Mesendoderm (in vitro differentiated cells): ENCODE results near the gene GCM1.

ENCODE experiments used
- DNase-seq: peaks from one replicate; pipeline ENCODE4 v3.0.0; 2013
- H2AK5ac ChIP-seq: 2 replicates; pipeline ENCODE4 v1.6.1; 2013; ENCODE audit warnings: low read length, inconsistent platforms
- H2BK120ac ChIP-seq: 2 replicates; pipeline ENCODE4 v1.6.1; 2013; ENCODE audit warnings: low read depth, mild to moderate bottlenecking, low read length, moderate library complexity, mixed read lengths
- H2BK15ac ChIP-seq: replicated peaks from 2 replicates; pipeline ENCODE4 v1.6.1; 2013; ENCODE audit warnings: low read depth, mild to moderate bottlenecking, moderate library complexity
- H2BK5ac ChIP-seq: 2 replicates; pipeline ENCODE4 v1.6.1; 2013; ENCODE audit warnings: low read length, inconsistent platforms
- H3K18ac ChIP-seq: 2 replicates; pipeline ENCODE4 v1.6.1; 2013; ENCODE audit warnings: mild to moderate bottlenecking, low read length, mixed read lengths
- H3K23ac ChIP-seq: one replicate; pipeline ENCODE4 v1.6.1; 2013; ENCODE audit warnings: low read length
- H3K27ac ChIP-seq: 2 replicates; pipeline ENCODE4 v1.5.1; 2013; ENCODE audit warnings: low read depth, mild to moderate bottlenecking, inconsistent platforms, low read length, moderate library complexity
- H3K27me3 ChIP-seq: 2 replicates; pipeline ENCODE4 v1.6.1; 2013; ENCODE audit warnings: low read length, control low read depth, mild to moderate bottlenecking, inconsistent platforms; ENCODE audit not compliant: insufficient read depth, poor library complexity
- H3K36me3 ChIP-seq: 2 replicates; pipeline ENCODE4 v1.6.1; 2013; ENCODE audit warnings: low read length, inconsistent platforms; ENCODE audit not compliant: control insufficient read depth, insufficient read depth
- H3K4ac ChIP-seq: one replicate; pipeline ENCODE4 v1.6.1; 2013; ENCODE audit warnings: low read depth, mild to moderate bottlenecking, low read length, moderate library complexity
- H3K4me1 ChIP-seq: 2 replicates; pipeline ENCODE4 v1.6.1; 2013; ENCODE audit warnings: low read depth, low read length, inconsistent platforms; ENCODE audit not compliant: control insufficient read depth
- H3K4me2 ChIP-seq: 2 replicates; pipeline ENCODE4 v1.6.1; 2013; ENCODE audit warnings: low read length
- H3K4me3 ChIP-seq: 2 replicates; pipeline ENCODE4 v1.5.1; 2013; ENCODE audit warnings: mild to moderate bottlenecking, low read length
- H3K56ac ChIP-seq: one replicate; pipeline ENCODE4 v1.6.1; 2013; ENCODE audit warnings: low read length
- H3K79me1 ChIP-seq: 2 replicates; pipeline ENCODE4 v1.6.1; 2013; ENCODE audit warnings: low read length, inconsistent platforms
- H3K79me2 ChIP-seq: 2 replicates; pipeline ENCODE4 v1.6.1; 2013; ENCODE audit warnings: mild to moderate bottlenecking, low read length; ENCODE audit not compliant: control insufficient read depth, insufficient read depth
- H3K9ac ChIP-seq: 2 replicates; pipeline ENCODE4 v1.6.1; 2013; ENCODE audit warnings: low read length, inconsistent platforms
- H4K5ac ChIP-seq: one replicate; pipeline ENCODE4 v1.6.1; 2013; ENCODE audit warnings: low read length
- H4K8ac ChIP-seq: one replicate; pipeline ENCODE4 v1.6.1; 2013; ENCODE audit warnings: low read depth, mild to moderate bottlenecking, control low read depth, low read length, moderate library complexity
- WGBS: extraction: QIAGEN DNeasy Blood & Tissue Kit; methylation state at CpG from one replicate; pipeline ENCODE4 v1.1.7; 2013; ENCODE audit warnings: low lambda C conversion rate, missing lambda C conversion rate; ENCODE audit not compliant: insufficient coverage; ENCODE audit errors: extremely low coverage; 5-methylcytosine and 5-hydroxymethylcytosine counted together

GCM1 gene

DNA sequence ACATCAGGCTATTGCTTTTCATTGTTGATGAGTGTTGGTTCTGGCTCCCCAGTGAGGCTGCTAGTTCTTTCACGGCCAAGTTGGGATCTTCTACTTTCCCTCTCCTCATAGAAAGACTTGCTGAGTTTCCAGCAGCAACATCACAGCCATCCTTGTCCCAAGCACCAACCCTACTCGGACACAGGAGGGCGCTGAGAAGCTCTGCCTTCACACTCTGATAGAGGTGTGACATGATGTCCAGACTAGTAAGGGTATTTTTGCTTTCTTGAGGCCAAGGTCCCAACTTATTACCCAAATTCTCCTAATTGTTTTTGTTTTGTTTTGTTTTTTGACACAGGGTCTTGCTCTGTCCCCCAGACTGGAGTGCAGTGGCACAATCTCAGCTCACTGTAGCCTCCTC, 3.0 kb upstream of the GCM1 start:
- Histone ChIP-seq H3K79me1 (no peaks in the 10 kb centered on the region), H4K8ac (no peak overlapping the region), H3K36me3 (no peaks in the 10 kb centered on the region), H3K9ac (no peak overlapping the region), H3K23ac (no peak overlapping the region), H3K27ac (no peak overlapping the region), H2BK15ac (no peak overlapping the region), H3K79me2 (no peaks in the 10 kb centered on the region), H3K56ac (no peak overlapping the region), H2BK120ac (no peak overlapping the region), H4K5ac (no peak overlapping the region), H3K18ac (no peak overlapping the region), H2AK5ac (no peak overlapping the region), H3K4me3 (no peak overlapping the region), H3K27me3 (no peaks in the 10 kb centered on the region), H2BK5ac (no peak overlapping the region), H3K4ac (no peak overlapping the region), H3K4me2 (no peak overlapping the region), H3K4me1 (no peaks in the 10 kb centered on the region)
- DNase-seq: peak; percentile 75
- WGBS: no CpG with 5 or more reads among the region's 3 CpGs

DNA sequence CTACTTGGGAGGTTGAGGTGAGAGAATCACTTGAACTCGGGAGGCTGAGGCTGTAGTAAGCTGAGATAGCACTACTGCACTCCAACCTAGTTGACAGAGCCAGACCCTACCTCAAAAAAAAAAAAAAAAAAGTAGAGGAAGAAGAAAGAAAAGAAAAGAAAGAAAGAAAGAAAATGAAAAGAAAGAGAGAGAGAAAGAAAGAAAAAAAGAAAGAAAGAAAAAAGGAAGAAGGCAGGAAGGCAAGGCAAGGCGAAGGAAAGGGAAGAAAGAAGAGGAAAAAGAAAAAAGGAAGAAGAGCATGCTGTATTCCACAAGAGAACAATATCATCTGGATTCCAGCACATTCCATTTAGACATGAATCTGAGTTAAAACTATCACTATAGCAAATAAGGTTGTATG, 3.8 kb downstream of the GCM1 start:
- Histone ChIP-seq H3K79me1 (no peaks in the 10 kb centered on the region), H3K56ac (no peak overlapping the region), H2AK5ac (no peak overlapping the region), H4K8ac (no peak overlapping the region), H3K27ac (no peak overlapping the region), H3K9ac (no peak overlapping the region), H3K4me1 (peaks cover 3% of the 10 kb centered on the region), H2BK15ac (no peak overlapping the region), H4K5ac (no peak overlapping the region), H3K79me2 (no peaks in the 10 kb centered on the region), H3K23ac (no peak overlapping the region), H2BK5ac (no peak overlapping the region), H3K18ac (no peak overlapping the region), H2BK120ac (no peak overlapping the region), H3K36me3 (no peaks in the 10 kb centered on the region), H3K4ac (peak overlapping the region; percentile 43), H3K4me2 (no peak overlapping the region), H3K4me3 (no peak overlapping the region), H3K27me3 (no peaks in the 10 kb centered on the region)
- WGBS: no CpG with 5 or more reads among the region's 2 CpGs
- no peak for DNase-seq

DNA sequence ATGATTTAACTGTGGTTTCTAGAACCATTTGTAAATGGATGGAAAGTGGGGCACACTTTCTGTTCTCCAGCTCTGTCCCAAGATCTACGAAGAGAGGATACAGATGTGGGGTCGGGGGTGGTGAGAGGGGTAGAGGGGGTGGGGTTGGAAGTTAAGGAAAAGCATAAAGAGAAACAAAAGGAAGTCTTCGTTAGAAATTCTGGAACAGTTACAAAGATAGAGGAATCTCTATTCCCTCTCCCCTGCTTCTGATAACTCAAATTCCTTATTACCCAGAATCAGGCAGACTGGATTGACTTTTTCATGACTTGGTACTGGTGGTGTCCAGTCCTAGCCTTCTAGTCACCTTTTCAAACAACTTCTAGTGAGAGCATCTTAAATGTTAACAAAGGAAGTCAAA, 4.9 kb downstream of the GCM1 start:
- WGBS: no CpG with 5 or more reads among the region's 3 CpGs

DNA sequence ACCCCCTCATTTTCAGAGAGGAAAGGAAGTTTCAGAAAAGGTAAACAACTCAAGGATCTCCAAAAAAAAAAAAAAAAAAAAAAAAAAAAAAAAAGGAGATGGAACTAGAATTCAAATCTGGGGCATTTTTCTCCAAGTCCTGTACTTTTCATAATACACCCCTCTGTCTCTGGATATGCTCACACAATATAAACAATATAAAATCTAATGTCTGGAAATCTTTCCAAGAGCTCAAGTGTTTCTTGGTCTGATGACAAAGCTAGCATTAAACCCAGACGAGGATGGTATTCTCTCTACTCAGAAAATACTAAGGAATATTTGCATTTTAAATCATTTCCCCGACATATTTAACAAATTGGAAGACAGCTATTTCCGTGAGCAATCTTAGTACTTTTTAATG, 5.8 kb downstream of the GCM1 start:
- Histone ChIP-seq H3K36me3 (no peaks in the 10 kb centered on the region), H2BK120ac (no peak overlapping the region), H3K4ac (no peak overlapping the region), H2AK5ac (no peak overlapping the region), H3K18ac (no peak overlapping the region), H3K79me1 (no peaks in the 10 kb centered on the region), H3K23ac (no peak overlapping the region), H4K5ac (no peak overlapping the region), H2BK15ac (no peak overlapping the region), H3K27ac (no peak overlapping the region), H3K79me2 (no peaks in the 10 kb centered on the region), H3K4me1 (peaks cover 3% of the 10 kb centered on the region), H3K4me3 (no peak overlapping the region), H4K8ac (no peak overlapping the region), H3K56ac (no peak overlapping the region), H3K4me2 (no peak overlapping the region), H3K27me3 (no peaks in the 10 kb centered on the region), H3K9ac (no peak overlapping the region), H2BK5ac (no peak overlapping the region)
- DNase-seq: no peak
- WGBS: no CpG with 5 or more reads among the region's 3 CpGs

More for the DNA sequence above, 4.9 kb downstream of the GCM1 start:
- no peak overlapping the region for H2AK5ac ChIP-seq
- no peak overlapping the region for H3K9ac ChIP-seq
- no peaks in the 10 kb centered on the region for H3K27me3 ChIP-seq
- no peak overlapping the region for H4K8ac ChIP-seq
- no peak overlapping the region for H3K23ac ChIP-seq
- no peak overlapping the region for H3K18ac ChIP-seq
- no peak overlapping the region for H2BK15ac ChIP-seq
- no peaks in the 10 kb centered on the region for H3K36me3 ChIP-seq
- no peak overlapping the region for H3K4me2 ChIP-seq
- H2BK5ac ChIP-seq: no peak overlapping the region
- no peak overlapping the region for H2BK120ac ChIP-seq
- H3K4me3 ChIP-seq: no peak overlapping the region
- H3K27ac ChIP-seq: no peak overlapping the region
- H4K5ac ChIP-seq: no peak overlapping the region
- H3K56ac ChIP-seq: no peak overlapping the region
- DNase-seq: no peak
- H3K79me1 ChIP-seq: no peaks in the 10 kb centered on the region
- H3K4me1 ChIP-seq: peaks cover 3% of the 10 kb centered on the region
- no peaks in the 10 kb centered on the region for H3K79me2 ChIP-seq
- no peak overlapping the region for H3K4ac ChIP-seq

DNA sequence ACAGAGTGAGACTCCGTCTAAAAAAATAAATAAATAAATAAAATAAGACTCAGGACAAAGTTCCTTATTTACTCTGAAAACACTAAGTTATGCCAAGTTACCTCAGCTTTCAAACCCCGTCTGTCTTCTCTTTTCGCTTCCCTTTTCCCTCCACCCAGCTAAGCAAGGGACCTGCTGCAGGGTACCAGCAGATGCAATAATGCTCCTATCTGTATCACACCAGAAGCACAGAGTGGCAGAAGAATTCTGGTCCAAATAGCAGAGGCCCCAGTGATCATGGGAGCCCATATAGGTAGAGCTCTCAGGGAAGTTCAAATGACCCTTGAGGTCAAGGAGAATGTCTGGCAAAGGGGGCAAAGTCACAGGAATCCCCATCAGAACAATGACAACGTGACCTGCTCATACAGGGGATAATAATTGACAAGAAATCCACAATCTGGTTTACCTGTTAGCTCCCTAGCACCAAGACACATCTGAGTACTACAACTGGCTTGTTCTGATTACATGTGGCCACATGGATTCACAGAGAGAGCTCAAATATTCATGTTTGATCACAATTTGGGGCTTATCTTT, 8.7 kb downstream of the GCM1 start:
- H3K4me3 ChIP-seq: no peak overlapping the region
- no peak overlapping the region for H3K4ac ChIP-seq
- no CpG with 5 or more reads among the region's 4 CpGs for WGBS
- no peak overlapping the region for H3K4me2 ChIP-seq
- no peak overlapping the region for H4K8ac ChIP-seq
- H3K79me1 ChIP-seq: no peaks in the 10 kb centered on the region
- no peak overlapping the region for H3K27ac ChIP-seq
- no peak overlapping the region for H3K56ac ChIP-seq
- no peak overlapping the region for H3K9ac ChIP-seq
- no peak overlapping the region for H2AK5ac ChIP-seq
- no peak overlapping the region for H4K5ac ChIP-seq
- no peak for DNase-seq
- H2BK5ac ChIP-seq: no peak overlapping the region
- H3K18ac ChIP-seq: no peak overlapping the region
- no peaks in the 10 kb centered on the region for H3K27me3 ChIP-seq
- H2BK120ac ChIP-seq: no peak overlapping the region
- H3K36me3 ChIP-seq: no peaks in the 10 kb centered on the region
- H3K23ac ChIP-seq: no peak overlapping the region
- no peak overlapping the region for H2BK15ac ChIP-seq
- H3K4me1 ChIP-seq: no peaks in the 10 kb centered on the region
- H3K79me2 ChIP-seq: no peaks in the 10 kb centered on the region

DNA sequence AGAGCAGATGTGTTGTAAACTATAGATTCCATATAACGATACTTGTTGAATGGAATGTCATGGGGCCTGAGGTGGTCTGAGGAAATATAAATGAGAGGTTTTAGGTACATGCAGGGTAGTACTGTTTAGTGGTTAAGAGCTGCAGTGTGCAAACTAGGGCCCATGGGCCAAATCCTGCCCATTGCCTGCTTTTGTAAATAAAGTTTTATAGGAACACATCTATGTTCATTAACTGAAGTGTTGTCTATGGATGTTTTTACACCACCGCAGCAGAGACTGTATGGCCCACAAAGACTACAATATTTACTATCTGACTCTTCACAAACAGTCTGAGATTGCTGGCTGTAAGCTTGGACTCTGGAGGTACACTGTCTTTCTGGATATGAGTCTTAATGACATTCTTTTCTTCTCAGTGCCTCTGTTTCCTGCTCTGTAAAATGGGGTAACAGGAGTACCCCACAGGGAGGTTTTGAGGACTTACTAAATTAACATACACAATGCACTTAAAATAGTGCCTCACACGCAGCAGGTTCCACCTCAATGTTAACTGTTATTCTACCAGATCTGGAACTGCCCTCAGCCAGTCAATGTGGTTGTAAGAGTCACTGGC, 12.5 kb downstream of the GCM1 start:
- H3K4me1 ChIP-seq: no peaks in the 10 kb centered on the region
- H3K79me2 ChIP-seq: no peaks in the 10 kb centered on the region
- no peaks in the 10 kb centered on the region for H3K79me1 ChIP-seq
- H3K27ac ChIP-seq: no peak overlapping the region
- no peak overlapping the region for H2AK5ac ChIP-seq
- no peak overlapping the region for H3K23ac ChIP-seq
- no peak overlapping the region for H3K18ac ChIP-seq
- H3K4ac ChIP-seq: no peak overlapping the region
- H2BK15ac ChIP-seq: no peak overlapping the region
- H2BK120ac ChIP-seq: no peak overlapping the region
- H3K36me3 ChIP-seq: no peaks in the 10 kb centered on the region
- no peak for DNase-seq
- H3K4me3 ChIP-seq: no peak overlapping the region
- no peaks in the 10 kb centered on the region for H3K27me3 ChIP-seq
- no peak overlapping the region for H3K56ac ChIP-seq
- WGBS: no CpG with 5 or more reads among the region's 3 CpGs
- H3K9ac ChIP-seq: no peak overlapping the region
- H3K4me2 ChIP-seq: no peak overlapping the region
- no peak overlapping the region for H4K5ac ChIP-seq
- H2BK5ac ChIP-seq: no peak overlapping the region
- no peak overlapping the region for H4K8ac ChIP-seq
